Uterus (tissue), 4 donors: Measurements from ENCODE around the gene SLC25A47. TPM values are rescaled to one million over a fixed set of nuclear protein-coding genes. Genes with fewer than 3 reads are reported as not detected.
A peak's percentile ranks its signal among the peaks of the same experiment; 100 is the strongest.

ENCODE experiments used
- DNase-seq, 2 donors: peaks; one replicate each; pipeline ENCODE4 v3.0.0-alpha.2; 2019 to 2020
- H3K27ac ChIP-seq, 2 donors: fragments of 200-600 bp; sonication (generic); 1 replicate in 1 of 2; 2 replicates in 1 of 2; pipeline ENCODE4 v1.5.1; 2016 to 2018
- H3K27me3 ChIP-seq, 2 donors: fragments of 200-600 bp; sonication (generic); one replicate each; pipeline ENCODE4 v1.5.1; 2018 to 2019; ENCODE audit warnings: control low read depth in 1 of 2
- H3K36me3 ChIP-seq, 2 donors: fragments of 200-600 bp; sonication (generic); one replicate each; pipeline ENCODE4 v1.5.1; 2019; ENCODE audit warnings: control low read depth in 1 of 2
- H3K4me1 ChIP-seq, 2 donors: fragments of 200-600 bp; sonication (generic); one replicate each; pipeline ENCODE4 v1.5.1; 2018 to 2019; ENCODE audit warnings: control low read depth in 1 of 2
- H3K4me3 ChIP-seq, 2 donors: fragments of 200-600 bp; sonication (generic); 1 replicate in 1 of 2; 2 replicates in 1 of 2; pipeline ENCODE4 v1.5.1; 2018 to 2019; ENCODE audit warnings: mild to moderate bottlenecking in 1 of 2
- H3K9me3 ChIP-seq, 2 donors: fragments of 200-600 bp; sonication (generic); one replicate each; pipeline ENCODE4 v1.5.1; 2019; ENCODE audit warnings: control low read depth in 1 of 2
- POLR2A ChIP-seq, 2 donors: fragments of 450-650 bp; IDR thresholded peaks; one replicate each; pipeline ENCODE4 v1.6.1; 2016; ENCODE audit warnings: antibody characterized with exemption in 2 of 2, mild to moderate bottlenecking in 1 of 2, moderate library complexity in 1 of 2
- intact Hi-C: fragments of 100-400 bp; cut with DNase I; formaldehyde crosslinking; loops from one replicate; pipeline ENCODE4 v1.15.1; 2023; ENCODE audit warnings: low total_unique reads
- total RNA-seq, 4 donors: library from RNA; depleted of rRNA in 3 of 4; stranded (reverse); fragments of >200 nt in 3 of 4; gene quantifications; one replicate each; pipeline versions ENCODE4 v1.1.0 to v1.2.4, GENCODE V29; 2014 to 2023
- TF ChIP-seq, protein P1 (sequence below), 4 experiments: fragments of 200-600 bp in 2 of 4; fragments of 450-650 bp in 2 of 4; sonication (generic) in 2 of 4; IDR thresholded peaks; one replicate each; pipeline ENCODE4 v1.5.1; 2016 to 2019; ENCODE audit warnings: antibody characterized with exemption in 4 of 4, mild to moderate bottlenecking in 2 of 4, moderate library complexity in 1 of 4
- donor health status: DM: yes; HTN: yes; CAD: no.

SLC25A47 gene
- total RNA-seq, 4 donors from 2014 or later: not detected

DNA sequence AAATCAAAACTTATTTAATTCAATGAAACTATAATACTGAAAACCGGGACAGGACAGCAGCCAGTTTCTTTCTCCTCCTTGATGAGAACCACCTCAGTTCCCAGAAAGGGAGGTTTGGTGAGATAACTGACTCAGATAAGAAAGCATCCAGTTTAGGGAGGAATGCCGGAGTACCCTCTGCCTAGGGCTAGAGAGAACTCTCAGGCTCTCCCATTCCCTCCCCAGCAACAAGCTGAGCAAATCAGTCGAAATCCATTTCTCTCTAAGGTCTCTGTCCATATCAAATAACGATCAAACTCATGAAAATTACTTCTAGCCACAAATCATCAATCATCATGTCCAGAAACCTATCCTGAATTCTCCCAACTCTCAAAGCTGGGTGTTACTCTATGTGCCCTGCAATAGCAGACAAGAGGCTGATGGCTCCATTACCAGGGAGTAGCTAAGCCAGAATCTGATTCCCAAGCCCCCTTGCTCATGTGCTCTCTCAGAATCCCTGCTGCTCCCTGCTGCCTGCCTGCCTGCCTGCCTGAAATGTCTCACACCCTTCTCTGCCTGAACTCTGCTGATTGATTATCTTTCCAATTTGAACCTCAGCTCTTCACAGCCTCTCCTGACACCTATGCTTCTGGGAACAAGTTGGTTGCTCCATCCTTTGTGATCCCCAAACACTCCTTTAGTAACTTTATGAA is 49.4 kb downstream of the SLC25A47 start:
- TF ChIP-seq, protein P1, sequence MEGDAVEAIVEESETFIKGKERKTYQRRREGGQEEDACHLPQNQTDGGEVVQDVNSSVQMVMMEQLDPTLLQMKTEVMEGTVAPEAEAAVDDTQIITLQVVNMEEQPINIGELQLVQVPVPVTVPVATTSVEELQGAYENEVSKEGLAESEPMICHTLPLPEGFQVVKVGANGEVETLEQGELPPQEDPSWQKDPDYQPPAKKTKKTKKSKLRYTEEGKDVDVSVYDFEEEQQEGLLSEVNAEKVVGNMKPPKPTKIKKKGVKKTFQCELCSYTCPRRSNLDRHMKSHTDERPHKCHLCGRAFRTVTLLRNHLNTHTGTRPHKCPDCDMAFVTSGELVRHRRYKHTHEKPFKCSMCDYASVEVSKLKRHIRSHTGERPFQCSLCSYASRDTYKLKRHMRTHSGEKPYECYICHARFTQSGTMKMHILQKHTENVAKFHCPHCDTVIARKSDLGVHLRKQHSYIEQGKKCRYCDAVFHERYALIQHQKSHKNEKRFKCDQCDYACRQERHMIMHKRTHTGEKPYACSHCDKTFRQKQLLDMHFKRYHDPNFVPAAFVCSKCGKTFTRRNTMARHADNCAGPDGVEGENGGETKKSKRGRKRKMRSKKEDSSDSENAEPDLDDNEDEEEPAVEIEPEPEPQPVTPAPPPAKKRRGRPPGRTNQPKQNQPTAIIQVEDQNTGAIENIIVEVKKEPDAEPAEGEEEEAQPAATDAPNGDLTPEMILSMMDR (IDR thresholded peaks at IDR 0.05): no peak
- TF ChIP-seq POLR2A (IDR thresholded peaks at IDR 0.05): no peak
- Histone ChIP-seq H3K4me1 (peaks cover 0 to 3% of the 10 kb centered on the region in 2 donors), H3K9me3 (no peaks in the 10 kb centered on the region), H3K27ac (no peak overlapping the region), H3K4me3 (no peak overlapping the region), H3K36me3 (no peaks in the 10 kb centered on the region), H3K27me3 (no peaks in the 10 kb centered on the region)
- intact Hi-C loops: no loop called here
- DNase-seq: no peak

DNA sequence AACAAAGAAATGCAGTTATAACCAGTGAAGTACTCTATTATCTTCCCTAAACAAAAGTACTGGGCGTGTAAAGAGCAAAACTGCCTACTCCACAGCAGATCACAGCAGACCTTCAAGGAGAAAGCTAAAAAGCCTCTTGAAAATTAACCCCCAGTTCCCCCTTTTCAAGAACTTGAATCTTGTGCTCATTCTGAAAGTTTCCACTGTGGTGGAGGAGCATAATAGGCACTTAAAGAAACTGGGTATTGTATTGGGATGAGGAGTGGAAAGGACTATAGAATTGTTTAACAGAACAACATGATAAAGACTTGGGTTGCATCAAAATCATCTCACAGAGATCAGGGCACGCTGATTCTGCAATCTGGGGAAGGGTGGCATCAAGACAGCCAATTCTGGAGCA is 51.1 kb downstream of the SLC25A47 start:
- Histone ChIP-seq H3K4me1 (peaks cover 0 to 5% of the 10 kb centered on the region in 2 donors), H3K27me3 (no peaks in the 10 kb centered on the region), H3K36me3 (no peaks in the 10 kb centered on the region), H3K4me3 (no peak overlapping the region), H3K27ac (peak overlapping the region; percentile 82 to 88), H3K9me3 (no peaks in the 10 kb centered on the region)
- TF ChIP-seq POLR2A (IDR thresholded peaks at IDR 0.05): no peak
- TF ChIP-seq, protein P1 (IDR thresholded peaks at IDR 0.05): no peak
- intact Hi-C loops: no loop called here
- DNase-seq: no peak

DNA sequence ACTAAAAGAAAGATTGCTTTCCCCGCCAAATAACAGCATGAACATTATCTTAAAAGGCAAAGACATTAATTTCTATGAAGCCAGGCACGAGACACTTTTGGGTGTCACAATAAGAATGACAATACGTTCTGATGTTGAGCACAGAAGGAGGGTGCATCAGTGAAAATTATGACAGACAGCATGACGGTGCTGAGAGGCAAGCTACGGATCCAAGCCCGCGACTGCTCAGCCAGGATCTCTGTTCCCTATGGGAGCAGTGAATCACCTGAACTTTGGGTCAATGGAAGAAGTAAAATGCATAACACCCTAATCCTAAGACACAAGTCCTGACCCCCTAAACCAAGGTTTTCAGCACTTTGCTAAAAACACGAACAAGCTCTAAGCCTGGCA is 51.7 kb downstream of the SLC25A47 start:
- intact Hi-C loops: no loop called here
- no peak for DNase-seq
- H3K36me3 ChIP-seq: no peaks in the 10 kb centered on the region
- no peaks in the 10 kb centered on the region for H3K9me3 ChIP-seq
- H3K4me1 ChIP-seq: peaks cover 0 to 5% of the 10 kb centered on the region in 2 donors
- peak overlapping the region; percentile 82 to 88 for H3K27ac ChIP-seq
- H3K4me3 ChIP-seq: peak overlapping the region; percentile 64 to 78
- TF ChIP-seq, protein P1 (IDR thresholded peaks at IDR 0.05): no peak
- TF ChIP-seq POLR2A (IDR thresholded peaks at IDR 0.05): no peak
- H3K27me3 ChIP-seq: no peaks in the 10 kb centered on the region

DNA sequence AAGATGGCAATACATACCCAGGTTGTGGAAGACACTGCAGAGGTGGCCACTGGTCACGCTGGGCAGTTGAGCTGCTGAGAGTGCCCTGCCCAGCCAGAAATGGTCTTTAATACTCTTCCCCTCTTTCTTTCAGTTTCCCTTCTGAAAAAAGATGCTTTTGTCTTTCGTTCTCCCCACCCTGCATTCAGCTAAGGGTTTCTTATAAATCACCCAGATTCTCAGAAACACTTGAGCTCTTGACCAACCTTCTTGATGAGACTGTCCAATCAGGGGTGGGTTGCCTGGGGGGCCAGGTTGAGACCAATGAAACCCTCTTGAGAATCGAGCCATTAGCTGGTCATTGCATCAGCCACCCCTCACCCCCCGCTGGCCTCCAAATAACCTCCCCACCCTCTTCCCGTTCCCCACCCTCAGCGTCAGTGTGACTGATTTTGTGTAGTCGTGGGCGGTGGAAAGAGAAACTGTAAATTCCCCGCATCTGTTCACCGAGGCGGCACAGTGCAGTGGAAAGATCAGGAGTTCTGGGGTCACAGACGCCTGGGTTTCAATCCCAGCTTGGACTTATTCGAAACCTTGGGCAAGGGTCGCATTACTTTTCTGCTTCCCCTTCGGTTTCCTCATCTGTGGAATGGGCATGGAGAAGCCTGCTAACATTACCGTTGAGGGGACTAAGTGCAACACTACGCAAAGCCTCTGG is 52.3 kb downstream of the SLC25A47 start:
- peak; percentile 73 to 76 for DNase-seq
- intact Hi-C loops: no loop called here

More for the DNA sequence above, 52.3 kb downstream of the SLC25A47 start:
- peak in 1 of 2 donors; percentile 10 for TF ChIP-seq POLR2A (IDR thresholded peaks at IDR 0.05)
- TF ChIP-seq, protein P1 (IDR thresholded peaks at IDR 0.05): no peak
- H3K9me3 ChIP-seq: no peaks in the 10 kb centered on the region
- no peaks in the 10 kb centered on the region for H3K36me3 ChIP-seq
- no peaks in the 10 kb centered on the region for H3K27me3 ChIP-seq
- H3K4me3 ChIP-seq: peak overlapping the region; percentile 64 to 78
- H3K4me1 ChIP-seq: peaks cover 0 to 5% of the 10 kb centered on the region in 2 donors
- peak overlapping the region; percentile 82 to 88 for H3K27ac ChIP-seq
